Stimulated activated CD4-positive, alpha-beta T cell treated with anti-CD3 and anti-CD28 coated beads, Interleukin-4, amount 100 ng/mL, for 4 hours (primary cell): ENCODE measurements around the gene ARMC3.

ENCODE experiments used
- DNase-seq, 2 experiments: peaks; one replicate each; pipeline ENCODE4 v3.0.0-alpha.2; 2020

ARMC3 gene

GRCh38 chr10:22997096-22997495 lies 69.2 kb downstream of the ARMC3 start:
- no peak for DNase-seq

DNA sequence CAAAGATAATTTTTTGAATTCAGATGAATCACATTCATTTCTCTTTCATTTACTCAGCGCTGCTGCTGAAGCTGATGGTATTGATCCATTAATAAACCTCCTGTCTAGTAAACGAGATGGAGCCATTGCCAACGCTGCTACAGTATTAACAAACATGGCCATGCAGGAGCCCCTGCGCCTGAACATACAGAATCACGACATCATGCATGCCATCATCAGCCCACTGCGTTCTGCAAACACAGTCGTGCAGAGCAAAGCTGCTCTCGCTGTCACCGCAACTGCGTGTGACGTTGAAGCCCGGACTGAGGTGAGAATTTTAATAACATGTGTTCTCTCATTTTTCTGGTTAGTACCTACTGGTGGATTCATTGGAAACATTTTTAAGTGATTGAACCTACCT lies 70.2 kb downstream of the ARMC3 start:
- no peak for DNase-seq

DNA sequence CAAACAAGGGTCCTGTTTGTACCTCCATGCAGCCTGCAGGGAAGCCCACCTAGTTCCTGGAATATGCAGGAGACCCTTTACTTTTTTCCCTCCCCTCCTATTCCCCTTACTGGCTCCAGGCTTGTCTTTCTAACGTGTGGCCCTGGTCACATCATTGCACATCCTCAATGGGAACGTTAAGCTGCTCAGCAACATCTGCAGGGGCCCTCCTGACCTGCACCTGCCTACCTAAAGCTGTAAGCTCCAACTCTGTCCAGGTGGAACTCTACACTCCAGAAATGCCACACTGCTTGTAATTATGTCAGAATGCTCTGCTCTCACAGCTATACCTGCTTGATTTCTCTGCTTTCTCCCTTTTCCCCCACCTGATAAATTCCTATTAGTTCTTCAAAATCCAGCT lies 72.1 kb downstream of the ARMC3 start:
- no peak for DNase-seq

DNA sequence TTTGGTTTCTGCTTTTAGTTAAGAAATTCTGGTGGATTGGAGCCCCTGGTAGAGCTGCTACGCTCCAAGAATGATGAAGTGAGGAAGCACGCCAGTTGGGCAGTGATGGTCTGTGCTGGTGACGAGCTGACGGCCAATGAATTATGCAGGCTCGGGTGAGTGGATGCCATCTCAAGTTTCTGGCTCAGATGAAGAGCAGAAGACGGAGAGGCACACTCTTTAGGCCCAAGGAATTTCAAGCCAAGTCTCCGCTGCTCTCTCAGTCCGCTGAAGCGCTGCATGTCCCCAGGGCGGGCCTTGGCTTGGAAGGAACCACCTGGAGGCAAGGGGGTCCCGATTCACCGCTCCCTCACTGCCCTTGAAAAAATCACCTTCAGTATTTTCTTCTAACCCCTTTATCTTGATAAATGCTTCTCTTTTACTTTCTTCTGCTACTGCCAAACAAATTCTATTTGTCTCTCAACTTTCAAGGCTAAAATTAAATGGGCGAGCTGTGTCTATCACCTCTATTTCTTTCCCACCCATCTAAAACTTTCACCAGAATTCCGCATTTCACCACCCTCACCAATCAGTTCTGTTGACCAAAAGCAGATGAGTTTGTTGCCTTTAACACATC lies 74.2 kb downstream of the ARMC3 start:
- DNase-seq: no peak

GRCh38 chr10:23005150-23005549 lies 77.3 kb downstream of the ARMC3 start:
- no peak for DNase-seq

DNA sequence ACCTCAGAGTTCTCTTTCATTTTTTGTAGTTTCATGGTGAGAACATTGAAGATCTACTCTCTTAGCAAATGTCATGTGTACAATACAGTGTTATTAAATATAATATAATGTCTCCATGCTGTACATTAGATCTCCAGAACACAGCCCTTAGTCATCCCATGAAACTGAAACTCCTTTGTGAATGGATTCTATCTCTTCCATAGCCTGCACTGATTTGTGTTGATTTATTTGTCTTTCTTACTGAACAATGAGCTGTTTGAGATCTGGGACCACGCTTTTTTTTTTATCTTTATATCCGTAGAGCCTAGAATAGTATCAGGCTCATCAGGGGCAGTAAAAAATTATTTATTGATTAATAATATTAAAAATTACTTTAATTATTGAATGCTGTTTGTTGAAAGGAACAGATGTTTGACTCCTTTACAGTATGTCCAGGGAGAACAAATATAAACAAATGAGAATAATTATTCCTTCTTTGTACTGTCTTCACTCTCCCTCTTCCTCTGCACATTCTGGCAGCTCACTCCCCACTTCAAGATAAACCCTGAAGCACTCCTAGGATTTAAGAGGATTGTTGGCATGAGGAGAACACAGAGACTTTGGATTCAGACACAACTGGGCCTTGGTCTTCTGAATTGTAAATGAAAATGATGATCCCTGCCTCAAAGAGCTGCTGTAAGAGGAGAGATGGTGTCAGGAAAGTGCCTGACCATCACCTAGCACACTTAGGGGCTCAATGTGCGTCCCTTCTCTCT lies 85.9 kb downstream of the ARMC3 start:
- DNase-seq: no peak

- DNase-seq: no peak
Observed at GRCh38 chr10:23015021-23015707, 87.3 kb downstream of the ARMC3 start.

DNA sequence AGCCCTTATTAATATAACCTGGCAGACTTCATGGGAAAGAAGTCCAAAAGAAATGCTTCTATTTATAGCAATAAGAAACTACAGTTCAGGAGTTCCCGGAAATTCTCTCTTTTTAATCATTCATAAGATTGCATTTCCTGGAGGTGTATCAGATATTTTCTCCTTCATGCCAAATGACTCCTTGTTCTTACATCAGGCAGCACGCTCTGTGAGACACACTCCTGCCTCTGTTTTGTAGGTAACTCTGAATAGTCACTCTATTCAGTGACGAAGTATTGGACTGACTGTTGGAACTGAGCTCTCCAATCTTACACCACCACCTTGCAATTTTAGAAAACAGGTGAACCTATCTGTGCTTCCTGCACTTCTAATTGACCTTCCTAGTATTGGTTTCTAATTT lies 88.8 kb downstream of the ARMC3 start:
- DNase-seq: no peak

GRCh38 chr10:23019633-23020032 lies 91.8 kb downstream of the ARMC3 start:
- no peak for DNase-seq

GRCh38 chr10:23021430-23021829 lies 93.6 kb downstream of the ARMC3 start:
- no peak for DNase-seq

DNA sequence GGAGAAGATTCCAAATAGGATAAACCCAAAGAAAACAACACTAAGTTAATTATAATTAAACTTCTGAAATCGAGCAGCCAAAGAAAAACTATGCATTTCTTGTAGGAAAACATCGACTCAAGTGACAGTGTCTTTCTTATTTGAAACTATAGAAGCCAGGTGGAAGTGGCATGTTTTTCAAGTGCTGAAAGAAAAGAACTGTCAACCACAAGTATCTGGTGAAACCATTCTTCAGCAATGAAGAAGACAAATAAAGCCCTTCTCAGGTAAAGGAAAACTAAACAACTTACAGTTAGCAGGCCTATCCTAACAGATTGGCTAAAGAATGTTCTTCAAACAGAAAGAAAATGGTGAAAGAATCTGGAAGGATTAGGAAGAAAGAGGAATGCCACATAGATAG lies 96.1 kb downstream of the ARMC3 start:
- DNase-seq: no peak

DNA sequence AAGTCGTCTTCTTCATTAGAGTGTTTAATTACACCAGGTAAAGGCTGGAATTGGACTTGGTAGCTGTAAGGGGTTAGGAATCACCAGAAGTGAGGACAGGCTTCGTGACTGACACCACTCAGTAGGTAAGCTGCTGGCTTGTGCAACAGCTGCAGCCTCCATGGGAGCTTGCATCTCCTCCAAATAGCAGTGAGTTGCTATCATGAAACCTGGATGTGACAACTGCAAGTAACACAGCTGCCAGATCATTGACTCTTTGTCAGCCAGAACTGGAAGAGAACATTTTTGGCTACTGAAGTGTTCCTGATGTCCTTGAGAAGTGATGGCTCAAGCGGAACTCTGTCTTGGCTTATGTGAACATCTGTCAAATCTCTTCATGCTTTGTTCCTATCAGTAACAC lies 103.5 kb downstream of the ARMC3 start:
- DNase-seq: no peak

DNA sequence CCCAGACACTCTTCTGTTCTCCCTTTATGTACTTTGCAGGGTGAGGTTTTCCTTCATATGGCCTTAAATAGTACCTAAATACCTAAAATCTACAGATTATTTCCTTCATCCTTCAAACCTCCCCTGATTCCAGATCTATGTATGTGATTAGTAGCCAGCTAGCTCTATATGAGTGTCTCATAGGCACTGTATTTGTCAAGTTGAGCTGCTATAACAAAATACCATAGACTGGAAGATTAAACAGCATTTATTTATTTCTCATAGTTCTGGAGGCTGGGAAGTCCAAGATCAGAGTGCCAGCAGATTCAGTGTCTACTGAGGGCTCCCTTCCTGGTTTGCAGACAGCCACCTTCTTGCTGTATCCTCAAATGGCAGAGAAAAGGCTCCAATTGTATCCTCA lies 106.9 kb downstream of the ARMC3 start:
- DNase-seq: no peak

- no peak for DNase-seq
Observed at GRCh38 chr10:23035569-23035968, 107.7 kb downstream of the ARMC3 start.

DNA sequence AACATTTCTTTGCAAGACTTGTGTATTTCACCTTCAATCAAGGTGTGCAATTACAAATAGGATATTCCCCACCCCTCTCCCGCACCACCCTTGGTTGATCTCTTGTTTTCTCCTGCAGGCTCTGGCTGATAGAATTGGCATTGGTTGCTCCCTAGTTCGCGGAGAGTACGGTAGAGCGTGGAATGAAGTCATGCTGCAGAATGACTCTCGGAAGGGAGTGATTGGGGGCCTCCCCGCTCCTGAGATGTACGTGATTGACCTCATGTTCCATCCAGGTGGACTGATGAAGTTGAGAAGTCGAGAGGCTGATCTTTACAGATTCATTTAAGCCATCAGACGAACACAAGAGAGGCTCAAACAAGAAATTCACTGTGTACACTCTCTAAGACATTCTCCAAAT lies 109.3 kb downstream of the ARMC3 start:
- no peak for DNase-seq

DNA sequence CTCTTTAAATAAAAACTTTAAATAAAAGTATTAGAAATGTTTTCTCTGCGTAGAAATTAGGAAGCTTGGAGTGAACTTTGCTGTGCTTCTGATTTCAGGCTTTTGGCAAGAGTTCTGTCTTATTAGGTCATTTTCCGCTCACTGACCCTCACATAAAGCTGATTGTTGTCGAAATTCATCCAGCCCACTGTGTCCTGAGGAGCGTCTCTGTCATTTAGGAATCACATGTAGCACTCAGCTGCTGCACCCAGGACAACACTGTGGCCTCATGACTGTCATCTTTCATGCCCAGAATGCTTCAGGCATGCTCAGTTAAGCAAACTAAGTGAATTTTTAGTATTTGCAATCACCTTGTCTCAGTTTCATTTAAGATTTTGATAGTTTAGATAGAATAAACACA lies 109.7 kb downstream of the ARMC3 start:
- DNase-seq: no peak

DNA sequence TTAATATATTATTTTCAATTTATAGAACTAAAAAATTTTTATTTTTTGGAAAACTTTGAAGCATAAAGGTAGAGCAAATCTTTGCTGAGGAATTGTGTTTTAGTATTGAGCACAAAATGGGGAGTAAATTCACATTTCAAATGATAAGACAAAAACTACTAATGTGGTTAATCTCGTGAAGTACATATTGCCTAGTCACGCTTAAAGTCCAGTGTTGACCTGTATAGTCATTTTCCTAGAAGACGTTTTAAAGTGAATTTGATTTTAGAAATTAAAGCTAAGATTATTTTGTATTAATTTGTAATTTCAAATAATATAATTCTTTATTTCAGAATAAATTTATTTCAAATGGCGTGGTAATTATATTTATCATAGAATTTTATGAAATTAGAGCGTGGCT lies 110.3 kb downstream of the ARMC3 start:
- DNase-seq: no peak

- DNase-seq: no peak
Observed at GRCh38 chr10:23040002-23040401, 112.1 kb downstream of the ARMC3 start.

GRCh38 chr10:23046027-23046426 lies 118.2 kb downstream of the ARMC3 start:
- no peak for DNase-seq

GRCh38 chr10:23047201-23048050 lies 119.6 kb downstream of the ARMC3 start:
- DNase-seq: no peak

DNA sequence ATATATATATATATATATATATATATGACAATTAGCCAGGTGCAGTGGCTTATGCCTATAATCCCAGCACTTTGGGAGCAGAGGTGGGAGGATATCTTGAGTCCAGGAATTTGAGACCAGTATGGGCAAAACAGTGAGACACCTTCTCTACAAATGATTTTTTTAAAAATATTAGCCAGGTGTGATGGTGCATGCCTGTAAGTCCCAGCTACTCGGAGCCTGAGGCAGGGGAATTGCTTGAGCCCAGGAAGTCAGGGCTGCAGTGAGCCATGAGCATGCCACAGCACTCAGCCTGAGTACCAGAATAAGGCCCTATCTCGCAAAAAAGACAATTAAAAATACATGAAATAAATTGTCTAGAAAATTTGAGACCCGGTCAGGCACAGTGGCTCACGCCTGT lies 120.3 kb downstream of the ARMC3 start:
- DNase-seq: no peak

DNA sequence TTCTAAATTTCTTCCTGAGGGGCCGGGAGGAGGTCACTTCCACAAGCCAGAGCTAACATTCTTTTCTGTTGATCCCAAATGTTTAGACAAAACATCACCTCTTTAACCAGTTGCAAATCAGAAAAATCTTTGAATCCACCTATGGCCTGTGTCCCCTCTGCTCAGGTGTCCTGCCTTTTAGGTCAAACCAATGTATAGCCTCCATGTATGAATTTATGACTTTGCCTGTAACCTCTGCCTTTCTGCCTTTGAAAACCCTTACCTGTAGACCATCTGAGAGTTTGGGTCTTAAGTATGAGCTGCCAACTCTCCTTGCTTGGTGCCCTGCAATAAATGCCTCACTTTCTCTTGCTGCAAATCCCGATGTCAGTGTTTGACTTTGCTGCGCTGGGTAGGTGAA lies 123.4 kb downstream of the ARMC3 start:
- no peak for DNase-seq

DNA sequence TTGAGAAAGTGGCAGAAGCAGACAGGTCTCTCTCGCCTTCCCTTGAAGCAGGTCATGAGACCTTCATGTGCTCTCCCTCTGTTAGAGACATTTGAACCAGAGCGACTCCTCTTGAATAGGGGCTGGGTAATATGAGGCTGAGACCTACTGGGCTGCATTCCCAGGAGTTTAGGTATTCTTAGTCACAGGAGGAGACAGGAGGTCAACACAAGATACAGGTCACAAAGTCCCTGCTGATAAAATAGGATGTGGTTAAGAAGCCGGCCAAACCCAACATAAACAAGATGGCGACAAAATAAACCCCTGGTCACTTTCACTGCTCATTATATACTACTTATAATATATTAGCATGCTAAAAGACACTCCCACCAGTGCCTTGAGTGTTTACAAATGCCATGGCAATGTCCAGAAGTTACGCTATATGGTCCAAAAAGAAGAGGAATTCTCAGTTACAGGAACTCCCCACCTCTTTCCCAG lies 124.0 kb downstream of the ARMC3 start:
- no peak for DNase-seq
